Activated naive CD8-positive, alpha-beta T cell treated with anti-CD3 and anti-CD28 coated beads, Interleukin-2, amount 50 U/mL, for 24 hours (primary cell): ENCODE measurements around the gene PRKN.

Source experiments
- ATAC-seq: fragments of 150-1000 bp; cut with Tn5 transposase; one replicate; pipeline ENCODE4 v1.10.0; 2021
- DNase-seq: peaks from one replicate; pipeline ENCODE4 v3.0.0; 2021
- H3K27ac Mint-ChIP-seq: one replicate; pipeline ENCODE4 v1.8.0; 2021; ENCODE audit warnings: mild to moderate bottlenecking, mixed read lengths
- H3K27me3 Mint-ChIP-seq: one replicate; pipeline ENCODE4 v1.8.0; 2021; ENCODE audit warnings: mixed read lengths
- H3K36me3 Mint-ChIP-seq: one replicate; pipeline ENCODE4 v1.8.0; 2021; ENCODE audit warnings: low read depth, mixed read lengths
- H3K4me1 Mint-ChIP-seq: one replicate; pipeline ENCODE4 v1.8.0; 2021; ENCODE audit warnings: mixed read lengths
- H3K4me3 Mint-ChIP-seq: one replicate; pipeline ENCODE4 v1.8.0; 2021; ENCODE audit warnings: mild to moderate bottlenecking, moderate library complexity, mixed read lengths
- H3K9me3 Mint-ChIP-seq: one replicate; pipeline ENCODE4 v1.8.0; 2021; ENCODE audit warnings: mixed read lengths

The PRKN gene

GRCh38 chr6:162722633-162723032, 4.9 kb downstream of the PRKN start:
- Mint-ChIP-seq H3K36me3 (no peaks in the 10 kb centered on the region), H3K27me3 (no peaks in the 10 kb centered on the region), H3K4me1 (peaks cover 7% of the 10 kb centered on the region), H3K9me3 (peaks cover 5% of the 10 kb centered on the region), H3K27ac (no peak overlapping the region), H3K4me3 (no peak overlapping the region)
- ATAC-seq (no peak), DNase-seq (no peak)

- H3K27ac Mint-ChIP-seq: no peak overlapping the region
- no peak overlapping the region for H3K4me3 Mint-ChIP-seq
- H3K4me1 Mint-ChIP-seq: peaks cover 7% of the 10 kb centered on the region
- no peaks in the 10 kb centered on the region for H3K36me3 Mint-ChIP-seq
- peaks cover 5% of the 10 kb centered on the region for H3K9me3 Mint-ChIP-seq
- DNase-seq (no peak), ATAC-seq (no peak)
- H3K27me3 Mint-ChIP-seq: no peaks in the 10 kb centered on the region
Measured at GRCh38 chr6:162722226-162722625, 5.3 kb downstream of the PRKN start.

- Mint-ChIP-seq H3K27ac (no peak overlapping the region), H3K4me3 (no peak overlapping the region), H3K36me3 (no peaks in the 10 kb centered on the region), H3K4me1 (no peaks in the 10 kb centered on the region), H3K27me3 (no peaks in the 10 kb centered on the region), H3K9me3 (peaks cover 10% of the 10 kb centered on the region)
- DNase-seq: no peak
- no peak for ATAC-seq
Measured at GRCh38 chr6:162721404-162721687, 6.2 kb downstream of the PRKN start.

GRCh38 chr6:162719528-162719927, 8.0 kb downstream of the PRKN start:
- Mint-ChIP-seq H3K27ac (no peak overlapping the region), H3K36me3 (no peaks in the 10 kb centered on the region), H3K27me3 (no peaks in the 10 kb centered on the region), H3K4me1 (no peaks in the 10 kb centered on the region), H3K9me3 (peaks cover 10% of the 10 kb centered on the region), H3K4me3 (no peak overlapping the region)
- ATAC-seq (no peak), DNase-seq (no peak)

- no peak overlapping the region for H3K27ac Mint-ChIP-seq
Measured at GRCh38 chr6:162715601-162716000, 12.0 kb downstream of the PRKN start.

GRCh38 chr6:162713974-162714780, 13.4 kb downstream of the PRKN start:
- peaks cover 10% of the 10 kb centered on the region for H3K9me3 Mint-ChIP-seq
- no peak overlapping the region for H3K4me3 Mint-ChIP-seq
- no peak for ATAC-seq
- H3K4me1 Mint-ChIP-seq: no peaks in the 10 kb centered on the region
- no peak overlapping the region for H3K27ac Mint-ChIP-seq
- no peak for DNase-seq
- no peaks in the 10 kb centered on the region for H3K36me3 Mint-ChIP-seq
- no peaks in the 10 kb centered on the region for H3K27me3 Mint-ChIP-seq

More at GRCh38 chr6:162715601-162716000, 12.0 kb downstream of the PRKN start:
- DNase-seq (no peak), ATAC-seq (no peak)
- Mint-ChIP-seq H3K36me3 (no peaks in the 10 kb centered on the region), H3K4me3 (no peak overlapping the region), H3K4me1 (no peaks in the 10 kb centered on the region), H3K9me3 (peaks cover 10% of the 10 kb centered on the region), H3K27me3 (no peaks in the 10 kb centered on the region)

GRCh38 chr6:162712694-162713093, 14.9 kb downstream of the PRKN start:
- no peak overlapping the region for H3K27ac Mint-ChIP-seq
- peaks cover 5% of the 10 kb centered on the region for H3K9me3 Mint-ChIP-seq
- no peak overlapping the region for H3K4me3 Mint-ChIP-seq
- no peaks in the 10 kb centered on the region for H3K27me3 Mint-ChIP-seq
- ATAC-seq: no peak
- no peak for DNase-seq
- no peaks in the 10 kb centered on the region for H3K36me3 Mint-ChIP-seq
- H3K4me1 Mint-ChIP-seq: no peaks in the 10 kb centered on the region

- ATAC-seq (no peak), DNase-seq (no peak)
- Mint-ChIP-seq H3K9me3 (no peaks in the 10 kb centered on the region), H3K4me1 (no peaks in the 10 kb centered on the region), H3K4me3 (no peak overlapping the region), H3K27me3 (no peaks in the 10 kb centered on the region), H3K36me3 (no peaks in the 10 kb centered on the region), H3K27ac (no peak overlapping the region)
Measured at GRCh38 chr6:162711376-162711775, 16.2 kb downstream of the PRKN start.

GRCh38 chr6:162710936-162711335, 16.6 kb downstream of the PRKN start:
- Mint-ChIP-seq H3K9me3 (no peaks in the 10 kb centered on the region), H3K4me3 (no peak overlapping the region), H3K27ac (no peak overlapping the region), H3K27me3 (no peaks in the 10 kb centered on the region), H3K36me3 (no peaks in the 10 kb centered on the region), H3K4me1 (peaks cover 3% of the 10 kb centered on the region)
- ATAC-seq (no peak), DNase-seq (no peak)

- DNase-seq: no peak
- ATAC-seq: no peak
- no peaks in the 10 kb centered on the region for H3K36me3 Mint-ChIP-seq
- H3K4me3 Mint-ChIP-seq: no peak overlapping the region
- H3K27ac Mint-ChIP-seq: no peak overlapping the region
- H3K27me3 Mint-ChIP-seq: no peaks in the 10 kb centered on the region
- H3K4me1 Mint-ChIP-seq: peaks cover 3% of the 10 kb centered on the region
- no peaks in the 10 kb centered on the region for H3K9me3 Mint-ChIP-seq
Measured at GRCh38 chr6:162710419-162710818, 17.1 kb downstream of the PRKN start.

- no peak overlapping the region for H3K27ac Mint-ChIP-seq
- no peak for ATAC-seq
- no peak for DNase-seq
- no peaks in the 10 kb centered on the region for H3K27me3 Mint-ChIP-seq
- H3K36me3 Mint-ChIP-seq: no peaks in the 10 kb centered on the region
- H3K4me3 Mint-ChIP-seq: no peak overlapping the region
- no peaks in the 10 kb centered on the region for H3K9me3 Mint-ChIP-seq
- H3K4me1 Mint-ChIP-seq: peaks cover 3% of the 10 kb centered on the region
Measured at GRCh38 chr6:162709431-162709830, 18.1 kb downstream of the PRKN start.

GRCh38 chr6:162708971-162709370, 18.6 kb downstream of the PRKN start:
- Mint-ChIP-seq H3K27ac (no peak overlapping the region), H3K4me3 (no peak overlapping the region), H3K27me3 (no peaks in the 10 kb centered on the region), H3K4me1 (peaks cover 3% of the 10 kb centered on the region), H3K36me3 (no peaks in the 10 kb centered on the region), H3K9me3 (no peaks in the 10 kb centered on the region)
- DNase-seq (no peak), ATAC-seq (no peak)

GRCh38 chr6:162706232-162706631, 21.3 kb downstream of the PRKN start:
- no peaks in the 10 kb centered on the region for H3K9me3 Mint-ChIP-seq
- DNase-seq (no peak), ATAC-seq (no peak)
- no peak overlapping the region for H3K27ac Mint-ChIP-seq
- H3K4me3 Mint-ChIP-seq: no peak overlapping the region
- H3K4me1 Mint-ChIP-seq: peaks cover 3% of the 10 kb centered on the region
- H3K27me3 Mint-ChIP-seq: no peaks in the 10 kb centered on the region
- no peaks in the 10 kb centered on the region for H3K36me3 Mint-ChIP-seq

- no peaks in the 10 kb centered on the region for H3K9me3 Mint-ChIP-seq
- no peak overlapping the region for H3K27ac Mint-ChIP-seq
- H3K27me3 Mint-ChIP-seq: no peaks in the 10 kb centered on the region
- H3K36me3 Mint-ChIP-seq: no peaks in the 10 kb centered on the region
- H3K4me3 Mint-ChIP-seq: no peak overlapping the region
- ATAC-seq (no peak), DNase-seq (no peak)
- peaks cover 3% of the 10 kb centered on the region for H3K4me1 Mint-ChIP-seq
Measured at GRCh38 chr6:162705736-162706135, 21.8 kb downstream of the PRKN start.

- no peak for ATAC-seq
- no peak for DNase-seq
- no peak overlapping the region for H3K27ac Mint-ChIP-seq
- H3K4me1 Mint-ChIP-seq: peaks cover 3% of the 10 kb centered on the region
- no peaks in the 10 kb centered on the region for H3K27me3 Mint-ChIP-seq
- H3K4me3 Mint-ChIP-seq: no peak overlapping the region
- no peaks in the 10 kb centered on the region for H3K9me3 Mint-ChIP-seq
- H3K36me3 Mint-ChIP-seq: no peaks in the 10 kb centered on the region
Measured at GRCh38 chr6:162704001-162704400, 23.6 kb downstream of the PRKN start.

GRCh38 chr6:162702446-162702845, 25.1 kb downstream of the PRKN start:
- no peaks in the 10 kb centered on the region for H3K36me3 Mint-ChIP-seq
- ATAC-seq: no peak
- no peak overlapping the region for H3K27ac Mint-ChIP-seq
- H3K4me3 Mint-ChIP-seq: no peak overlapping the region
- no peaks in the 10 kb centered on the region for H3K9me3 Mint-ChIP-seq
- no peak for DNase-seq
- peaks cover 3% of the 10 kb centered on the region for H3K4me1 Mint-ChIP-seq
- no peaks in the 10 kb centered on the region for H3K27me3 Mint-ChIP-seq
